ENCODE measurements around the gene PTBP1.

GRCh38 chr19:769616-770015 is 27.6 kb upstream of the PTBP1 start:
- TF ChIP-seq CTCF (IDR thresholded peaks at IDR 0.05; ENCODE audit: low read depth, low read length) (no peak), POLR2A (IDR thresholded peaks at IDR 0.05; ENCODE audit: extremely low read depth, insufficient read length) (no peak), MYC (IDR thresholded peaks at IDR 0.05; ENCODE audit: low read depth, low read length) (no peak)
